Activated naive CD8-positive, alpha-beta T cell treated with anti-CD3 and anti-CD28 coated beads for 36 hours (primary cell): ENCODE results near the gene GNGT1. TPM values are rescaled to one million over a fixed set of nuclear protein-coding genes. Genes with fewer than 3 reads are reported as not detected.
"Not testable (repeated sequence)": the region's sequence is repeated elsewhere in the genome, so short reads cannot be mapped to it uniquely, and the experiment has no call there.

Experiments used
- DNase-seq: peaks from one replicate; pipeline ENCODE4 v3.0.0; 2021
- H3K27ac Mint-ChIP-seq: one replicate; pipeline ENCODE4 v1.8.0; 2022; ENCODE audit warnings: mild to moderate bottlenecking, moderate library complexity, mixed read lengths
- H3K27me3 Mint-ChIP-seq: one replicate; pipeline ENCODE4 v1.8.0; 2022; ENCODE audit warnings: mild to moderate bottlenecking, mixed read lengths
- H3K36me3 Mint-ChIP-seq: one replicate; pipeline ENCODE4 v1.8.0; 2021; ENCODE audit warnings: mild to moderate bottlenecking, mixed read lengths
- H3K4me1 Mint-ChIP-seq: one replicate; pipeline ENCODE4 v1.8.0; 2021; ENCODE audit warnings: mixed read lengths
- H3K4me3 Mint-ChIP-seq: one replicate; pipeline ENCODE4 v1.8.0; 2022; ENCODE audit warnings: mild to moderate bottlenecking, moderate library complexity, mixed read lengths
- H3K9me3 Mint-ChIP-seq: one replicate; pipeline ENCODE4 v1.8.0; 2022; ENCODE audit warnings: mixed read lengths
- total RNA-seq, 2 experiments: library from RNA; stranded (reverse); gene quantifications; one replicate each; pipeline ENCODE4 v1.2.3, GENCODE V29; 2021

GNGT1 gene
- total RNA-seq, 2 experiments from 2014 or later: not detected

- Mint-ChIP-seq H3K4me1 (peaks cover 8% of the 10 kb centered on the region), H3K4me3 (peak within 1 kb of the TSS; percentile 71), H3K9me3 (no peaks in the 10 kb centered on the region), H3K27me3 (peaks cover 71% of the 10 kb centered on the region), H3K36me3 (no peaks in the 10 kb centered on the region), H3K27ac (no peak within 1 kb of the TSS)
- DNase-seq: peak; percentile 40
These were observed 15.8 kb upstream of the GNGT1 start, which contains the start of gene TFPI2 for GRCh38 chr7:93890464-93891068. Gene TFPI2, minus strand, starts transcription at chr7:93890753. Its CDS starts 75 bp downstream, at chr7:93890678.

- no peak for DNase-seq
- Mint-ChIP-seq H3K27me3 (peaks cover 58% of the 10 kb centered on the region), H3K9me3 (no peaks in the 10 kb centered on the region), H3K36me3 (no peaks in the 10 kb centered on the region), H3K4me1 (peaks cover 8% of the 10 kb centered on the region), H3K4me3 (no peak overlapping the region), H3K27ac (no peak overlapping the region)
These were observed 11.9 kb upstream of the GNGT1 start for GRCh38 chr7:93894426-93894825.

GRCh38 chr7:93894966-93895640 is 11.3 kb upstream of the GNGT1 start:
- DNase-seq: no peak
- no peak overlapping the region for H3K4me3 Mint-ChIP-seq
- no peaks in the 10 kb centered on the region for H3K9me3 Mint-ChIP-seq
- peaks cover 55% of the 10 kb centered on the region for H3K27me3 Mint-ChIP-seq
- no peaks in the 10 kb centered on the region for H3K36me3 Mint-ChIP-seq
- no peak overlapping the region for H3K27ac Mint-ChIP-seq
- H3K4me1 Mint-ChIP-seq: peaks cover 4% of the 10 kb centered on the region

- no peak for DNase-seq
- no peaks in the 10 kb centered on the region for H3K36me3 Mint-ChIP-seq
- H3K4me3 Mint-ChIP-seq: no peak overlapping the region
- H3K9me3 Mint-ChIP-seq: no peaks in the 10 kb centered on the region
- no peaks in the 10 kb centered on the region for H3K4me1 Mint-ChIP-seq
- peaks cover 50% of the 10 kb centered on the region for H3K27me3 Mint-ChIP-seq
- H3K27ac Mint-ChIP-seq: no peak overlapping the region
These were observed 10.3 kb upstream of the GNGT1 start for GRCh38 chr7:93895859-93896600.

- no peaks in the 10 kb centered on the region for H3K36me3 Mint-ChIP-seq
- DNase-seq: no peak
- H3K4me1 Mint-ChIP-seq: no peaks in the 10 kb centered on the region
- H3K4me3 Mint-ChIP-seq: no peak overlapping the region
- no peak overlapping the region for H3K27ac Mint-ChIP-seq
- H3K9me3 Mint-ChIP-seq: no peaks in the 10 kb centered on the region
- peaks cover 36% of the 10 kb centered on the region for H3K27me3 Mint-ChIP-seq
These were observed 8.7 kb upstream of the GNGT1 start for GRCh38 chr7:93897680-93898079.

GRCh38 chr7:93902777-93903423 is 3.5 kb upstream of the GNGT1 start:
- Mint-ChIP-seq H3K9me3 (no peaks in the 10 kb centered on the region), H3K4me3 (no peak overlapping the region), H3K4me1 (no peaks in the 10 kb centered on the region), H3K27ac (no peak overlapping the region), H3K36me3 (no peaks in the 10 kb centered on the region), H3K27me3 (peaks cover 25% of the 10 kb centered on the region)
- DNase-seq: no peak

- no peak for DNase-seq
- H3K27me3 Mint-ChIP-seq: peaks cover 23% of the 10 kb centered on the region
- H3K4me1 Mint-ChIP-seq: no peaks in the 10 kb centered on the region
- no peak overlapping the region for H3K4me3 Mint-ChIP-seq
- no peaks in the 10 kb centered on the region for H3K9me3 Mint-ChIP-seq
- H3K27ac Mint-ChIP-seq: no peak overlapping the region
- no peaks in the 10 kb centered on the region for H3K36me3 Mint-ChIP-seq
These were observed 4.0 kb downstream of the GNGT1 start for GRCh38 chr7:93910076-93910994.

- H3K9me3 Mint-ChIP-seq, H3K4me3 Mint-ChIP-seq, DNase-seq, H3K36me3 Mint-ChIP-seq, H3K4me1 Mint-ChIP-seq, H3K27ac Mint-ChIP-seq: not testable (repeated sequence)
- H3K27me3 Mint-ChIP-seq: peaks cover 23% of the 10 kb centered on the region
These were observed 4.9 kb downstream of the GNGT1 start for GRCh38 chr7:93911242-93911641.

- H3K4me1 Mint-ChIP-seq, DNase-seq, H3K4me3 Mint-ChIP-seq, H3K36me3 Mint-ChIP-seq, H3K9me3 Mint-ChIP-seq, H3K27ac Mint-ChIP-seq: not testable (repeated sequence)
- peaks cover 27% of the 10 kb centered on the region for H3K27me3 Mint-ChIP-seq
These were observed 5.3 kb downstream of the GNGT1 start for GRCh38 chr7:93911661-93912060.

- no peak for DNase-seq
- H3K4me3 Mint-ChIP-seq: no peak overlapping the region
These were observed 6.8 kb downstream of the GNGT1 start for GRCh38 chr7:93913197-93913596.

GRCh38 chr7:93914581-93915066 is 8.3 kb downstream of the GNGT1 start:
- Mint-ChIP-seq H3K9me3 (no peaks in the 10 kb centered on the region), H3K4me1 (no peaks in the 10 kb centered on the region), H3K36me3 (no peaks in the 10 kb centered on the region), H3K27me3 (peaks cover 33% of the 10 kb centered on the region), H3K27ac (no peak overlapping the region), H3K4me3 (no peak overlapping the region)
- no peak for DNase-seq

More at GRCh38 chr7:93913197-93913596, 6.8 kb downstream of the GNGT1 start:
- Mint-ChIP-seq H3K4me1 (no peaks in the 10 kb centered on the region), H3K27ac (no peak overlapping the region), H3K36me3 (no peaks in the 10 kb centered on the region), H3K27me3 (peaks cover 32% of the 10 kb centered on the region), H3K9me3 (no peaks in the 10 kb centered on the region)

- H3K27ac Mint-ChIP-seq, H3K4me3 Mint-ChIP-seq, H3K4me1 Mint-ChIP-seq, DNase-seq, H3K9me3 Mint-ChIP-seq, H3K36me3 Mint-ChIP-seq: not testable (repeated sequence)
- H3K27me3 Mint-ChIP-seq: peaks cover 38% of the 10 kb centered on the region
These were observed 9.0 kb downstream of the GNGT1 start for GRCh38 chr7:93915206-93915842.

- H3K27me3 Mint-ChIP-seq: peaks cover 44% of the 10 kb centered on the region
- H3K9me3 Mint-ChIP-seq, H3K4me1 Mint-ChIP-seq, DNase-seq, H3K4me3 Mint-ChIP-seq, H3K27ac Mint-ChIP-seq, H3K36me3 Mint-ChIP-seq: not testable (repeated sequence)
These were observed 9.5 kb downstream of the GNGT1 start for GRCh38 chr7:93915888-93916287.

GRCh38 chr7:93916315-93916714 is 9.9 kb downstream of the GNGT1 start:
- not testable (repeated sequence) for H3K4me3 Mint-ChIP-seq, H3K27ac Mint-ChIP-seq, H3K9me3 Mint-ChIP-seq, DNase-seq, H3K36me3 Mint-ChIP-seq, H3K4me1 Mint-ChIP-seq
- peaks cover 48% of the 10 kb centered on the region for H3K27me3 Mint-ChIP-seq
